ENCODE results near the gene ATF6. TPM values are rescaled to one million over a fixed set of nuclear protein-coding genes. Genes with fewer than 3 reads are reported as not detected.

ATF6 gene
- total RNA-seq, 1 experiment from 2014 or later: 10.6 TPM

DNA sequence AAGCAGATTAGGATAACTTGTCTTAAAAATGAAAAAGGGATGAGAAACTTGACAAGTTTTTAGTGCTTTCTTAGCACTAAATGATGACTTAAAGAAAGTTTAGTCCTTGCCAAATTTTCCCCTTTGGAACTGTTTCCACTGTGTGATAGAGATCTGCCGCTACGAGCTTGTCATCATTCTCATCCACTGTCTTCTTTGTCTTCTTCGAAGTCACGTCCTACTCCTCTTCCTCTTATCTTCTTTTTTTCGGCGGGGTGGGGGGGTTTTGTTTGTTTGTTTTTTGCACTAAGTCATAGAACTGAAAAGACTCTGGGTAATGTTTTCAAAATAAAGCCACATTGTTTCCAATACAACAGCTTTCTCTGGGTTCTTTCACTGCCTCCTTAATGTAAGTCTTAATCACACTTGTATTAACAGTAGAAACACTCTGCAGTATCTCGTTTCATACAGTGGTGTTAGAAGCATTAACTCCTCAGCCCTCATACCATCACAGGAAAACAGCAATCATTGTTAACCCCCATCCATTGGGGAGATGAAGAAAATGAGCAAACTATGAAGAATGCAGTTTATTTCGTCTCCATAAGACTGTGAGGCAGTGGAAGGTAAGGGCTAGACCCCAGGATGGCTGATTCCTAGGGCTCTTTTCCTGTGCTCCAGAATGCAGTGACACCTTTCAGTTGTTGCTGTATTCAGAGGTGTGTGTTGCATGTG is 175.8 kb downstream of the ATF6 start (continued):
- TF ChIP-seq, protein P1, sequence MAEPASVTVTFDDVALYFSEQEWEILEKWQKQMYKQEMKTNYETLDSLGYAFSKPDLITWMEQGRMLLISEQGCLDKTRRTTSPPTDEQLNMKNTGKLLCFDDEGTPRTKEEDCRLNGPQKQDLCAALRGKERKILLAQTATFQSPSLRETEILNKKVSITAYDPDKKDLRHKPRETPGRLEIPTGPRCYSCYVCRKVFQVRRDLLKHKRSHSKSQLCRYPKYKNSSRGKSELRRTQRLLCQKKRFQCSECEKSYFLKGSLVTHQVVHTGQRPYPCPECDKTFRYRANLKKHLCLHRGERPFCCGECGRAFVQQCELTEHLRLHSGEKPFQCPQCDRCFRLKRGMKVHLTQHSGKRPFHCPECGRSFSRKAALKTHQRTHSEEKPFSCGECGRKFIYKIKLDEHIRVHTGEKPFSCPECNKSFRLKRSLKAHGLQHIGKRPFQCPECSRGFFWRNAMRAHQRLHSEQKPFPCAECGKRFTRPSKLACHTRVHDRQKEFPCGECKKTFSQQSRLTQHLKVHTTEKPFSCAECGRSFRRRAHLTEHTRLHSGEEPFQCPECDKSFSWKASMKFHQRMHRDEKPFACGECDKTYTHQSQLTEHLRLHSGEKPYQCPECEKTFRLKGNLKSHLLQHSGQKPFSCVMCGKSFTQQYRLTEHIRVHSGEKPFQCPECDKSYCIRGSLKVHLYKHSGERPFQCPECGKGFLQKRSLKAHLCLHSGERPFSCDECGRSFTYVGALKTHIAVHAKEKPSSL (CRISPR knock-in tag; conservative IDR thresholded peaks at IDR 0.05): no peak
- TF ChIP-seq GABPB1 (CRISPR knock-in tag; IDR thresholded peaks at IDR 0.05): no peak

DNA sequence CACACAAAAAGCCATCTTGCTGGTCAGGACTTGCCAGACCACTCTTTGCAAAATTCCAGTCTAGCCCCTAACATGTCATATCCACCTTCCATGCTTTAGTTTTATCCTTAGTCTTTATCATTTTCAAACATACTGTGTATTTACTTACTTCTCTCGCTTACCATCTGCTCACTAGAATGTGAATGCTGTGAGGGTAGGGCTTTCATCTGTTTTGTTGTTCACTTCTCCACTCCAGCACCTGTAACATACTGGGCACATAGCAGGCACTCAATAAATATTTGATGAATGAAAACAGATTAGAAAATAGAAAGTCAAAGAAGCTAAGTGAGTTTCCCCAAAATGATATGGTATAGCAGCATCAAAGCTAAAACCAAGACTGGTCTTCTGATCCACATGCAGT is 177.6 kb downstream of the ATF6 start:
- ATAC-seq (no peak), DNase-seq (ENCODE audit: low spot score) (no peak)
- CTCF ChIA-PET: no interaction called here

More for the DNA sequence above, 177.6 kb downstream of the ATF6 start:
- TF ChIP-seq GRHL2 (CRISPR knock-in tag; IDR thresholded peaks at IDR 0.05; ENCODE audit: insufficient replicate concordance, severe bottlenecking) (no peak), ZNF263 (CRISPR knock-in tag; IDR thresholded peaks at IDR 0.05; ENCODE audit: low read depth) (no peak), RORB (CRISPR knock-in tag; IDR thresholded peaks at IDR 0.05) (no peak)
- TF ChIP-seq, protein P2, sequence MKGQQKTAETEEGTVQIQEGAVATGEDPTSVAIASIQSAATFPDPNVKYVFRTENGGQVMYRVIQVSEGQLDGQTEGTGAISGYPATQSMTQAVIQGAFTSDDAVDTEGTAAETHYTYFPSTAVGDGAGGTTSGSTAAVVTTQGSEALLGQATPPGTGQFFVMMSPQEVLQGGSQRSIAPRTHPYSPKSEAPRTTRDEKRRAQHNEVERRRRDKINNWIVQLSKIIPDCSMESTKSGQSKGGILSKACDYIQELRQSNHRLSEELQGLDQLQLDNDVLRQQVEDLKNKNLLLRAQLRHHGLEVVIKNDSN (CRISPR knock-in tag; IDR thresholded peaks at IDR 0.05): no peak
- TF ChIP-seq, protein P3, sequence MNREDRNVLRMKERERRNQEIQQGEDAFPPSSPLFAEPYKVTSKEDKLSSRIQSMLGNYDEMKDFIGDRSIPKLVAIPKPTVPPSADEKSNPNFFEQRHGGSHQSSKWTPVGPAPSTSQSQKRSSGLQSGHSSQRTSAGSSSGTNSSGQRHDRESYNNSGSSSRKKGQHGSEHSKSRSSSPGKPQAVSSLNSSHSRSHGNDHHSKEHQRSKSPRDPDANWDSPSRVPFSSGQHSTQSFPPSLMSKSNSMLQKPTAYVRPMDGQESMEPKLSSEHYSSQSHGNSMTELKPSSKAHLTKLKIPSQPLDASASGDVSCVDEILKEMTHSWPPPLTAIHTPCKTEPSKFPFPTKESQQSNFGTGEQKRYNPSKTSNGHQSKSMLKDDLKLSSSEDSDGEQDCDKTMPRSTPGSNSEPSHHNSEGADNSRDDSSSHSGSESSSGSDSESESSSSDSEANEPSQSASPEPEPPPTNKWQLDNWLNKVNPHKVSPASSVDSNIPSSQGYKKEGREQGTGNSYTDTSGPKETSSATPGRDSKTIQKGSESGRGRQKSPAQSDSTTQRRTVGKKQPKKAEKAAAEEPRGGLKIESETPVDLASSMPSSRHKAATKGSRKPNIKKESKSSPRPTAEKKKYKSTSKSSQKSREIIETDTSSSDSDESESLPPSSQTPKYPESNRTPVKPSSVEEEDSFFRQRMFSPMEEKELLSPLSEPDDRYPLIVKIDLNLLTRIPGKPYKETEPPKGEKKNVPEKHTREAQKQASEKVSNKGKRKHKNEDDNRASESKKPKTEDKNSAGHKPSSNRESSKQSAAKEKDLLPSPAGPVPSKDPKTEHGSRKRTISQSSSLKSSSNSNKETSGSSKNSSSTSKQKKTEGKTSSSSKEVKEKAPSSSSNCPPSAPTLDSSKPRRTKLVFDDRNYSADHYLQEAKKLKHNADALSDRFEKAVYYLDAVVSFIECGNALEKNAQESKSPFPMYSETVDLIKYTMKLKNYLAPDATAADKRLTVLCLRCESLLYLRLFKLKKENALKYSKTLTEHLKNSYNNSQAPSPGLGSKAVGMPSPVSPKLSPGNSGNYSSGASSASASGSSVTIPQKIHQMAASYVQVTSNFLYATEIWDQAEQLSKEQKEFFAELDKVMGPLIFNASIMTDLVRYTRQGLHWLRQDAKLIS (CRISPR knock-in tag; IDR thresholded peaks at IDR 0.05; ENCODE audit: borderline replicate concordance): no peak
- TF ChIP-seq, protein P4, sequence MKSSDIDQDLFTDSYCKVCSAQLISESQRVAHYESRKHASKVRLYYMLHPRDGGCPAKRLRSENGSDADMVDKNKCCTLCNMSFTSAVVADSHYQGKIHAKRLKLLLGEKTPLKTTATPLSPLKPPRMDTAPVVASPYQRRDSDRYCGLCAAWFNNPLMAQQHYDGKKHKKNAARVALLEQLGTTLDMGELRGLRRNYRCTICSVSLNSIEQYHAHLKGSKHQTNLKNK (CRISPR knock-in tag; IDR thresholded peaks at IDR 0.05): no peak
- TF ChIP-seq, protein P5, sequence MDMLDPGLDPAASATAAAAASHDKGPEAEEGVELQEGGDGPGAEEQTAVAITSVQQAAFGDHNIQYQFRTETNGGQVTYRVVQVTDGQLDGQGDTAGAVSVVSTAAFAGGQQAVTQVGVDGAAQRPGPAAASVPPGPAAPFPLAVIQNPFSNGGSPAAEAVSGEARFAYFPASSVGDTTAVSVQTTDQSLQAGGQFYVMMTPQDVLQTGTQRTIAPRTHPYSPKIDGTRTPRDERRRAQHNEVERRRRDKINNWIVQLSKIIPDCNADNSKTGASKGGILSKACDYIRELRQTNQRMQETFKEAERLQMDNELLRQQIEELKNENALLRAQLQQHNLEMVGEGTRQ (CRISPR knock-in tag; IDR thresholded peaks at IDR 0.05): no peak
- TF ChIP-seq, protein P6, sequence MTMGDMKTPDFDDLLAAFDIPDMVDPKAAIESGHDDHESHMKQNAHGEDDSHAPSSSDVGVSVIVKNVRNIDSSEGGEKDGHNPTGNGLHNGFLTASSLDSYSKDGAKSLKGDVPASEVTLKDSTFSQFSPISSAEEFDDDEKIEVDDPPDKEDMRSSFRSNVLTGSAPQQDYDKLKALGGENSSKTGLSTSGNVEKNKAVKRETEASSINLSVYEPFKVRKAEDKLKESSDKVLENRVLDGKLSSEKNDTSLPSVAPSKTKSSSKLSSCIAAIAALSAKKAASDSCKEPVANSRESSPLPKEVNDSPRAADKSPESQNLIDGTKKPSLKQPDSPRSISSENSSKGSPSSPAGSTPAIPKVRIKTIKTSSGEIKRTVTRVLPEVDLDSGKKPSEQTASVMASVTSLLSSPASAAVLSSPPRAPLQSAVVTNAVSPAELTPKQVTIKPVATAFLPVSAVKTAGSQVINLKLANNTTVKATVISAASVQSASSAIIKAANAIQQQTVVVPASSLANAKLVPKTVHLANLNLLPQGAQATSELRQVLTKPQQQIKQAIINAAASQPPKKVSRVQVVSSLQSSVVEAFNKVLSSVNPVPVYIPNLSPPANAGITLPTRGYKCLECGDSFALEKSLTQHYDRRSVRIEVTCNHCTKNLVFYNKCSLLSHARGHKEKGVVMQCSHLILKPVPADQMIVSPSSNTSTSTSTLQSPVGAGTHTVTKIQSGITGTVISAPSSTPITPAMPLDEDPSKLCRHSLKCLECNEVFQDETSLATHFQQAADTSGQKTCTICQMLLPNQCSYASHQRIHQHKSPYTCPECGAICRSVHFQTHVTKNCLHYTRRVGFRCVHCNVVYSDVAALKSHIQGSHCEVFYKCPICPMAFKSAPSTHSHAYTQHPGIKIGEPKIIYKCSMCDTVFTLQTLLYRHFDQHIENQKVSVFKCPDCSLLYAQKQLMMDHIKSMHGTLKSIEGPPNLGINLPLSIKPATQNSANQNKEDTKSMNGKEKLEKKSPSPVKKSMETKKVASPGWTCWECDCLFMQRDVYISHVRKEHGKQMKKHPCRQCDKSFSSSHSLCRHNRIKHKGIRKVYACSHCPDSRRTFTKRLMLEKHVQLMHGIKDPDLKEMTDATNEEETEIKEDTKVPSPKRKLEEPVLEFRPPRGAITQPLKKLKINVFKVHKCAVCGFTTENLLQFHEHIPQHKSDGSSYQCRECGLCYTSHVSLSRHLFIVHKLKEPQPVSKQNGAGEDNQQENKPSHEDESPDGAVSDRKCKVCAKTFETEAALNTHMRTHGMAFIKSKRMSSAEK (CRISPR knock-in tag; IDR thresholded peaks at IDR 0.05; ENCODE audit: borderline replicate concordance): no peak
- no peaks in the 10 kb centered on the region for H3K9me3 Mint-ChIP-seq
- H3K36me3 Mint-ChIP-seq: no peaks in the 10 kb centered on the region
- H3K27ac Mint-ChIP-seq: no peak overlapping the region
- POLR2A ChIA-PET: no interaction called here
- H3K27me3 Mint-ChIP-seq (ENCODE audit: low read depth): no peaks in the 10 kb centered on the region
- H3K4me1 Mint-ChIP-seq: peaks cover 18% of the 10 kb centered on the region
- H3K4me3 Mint-ChIP-seq: no peak overlapping the region

Measured in WTC11 (cell line).